PC-3 (cell line): ENCODE measurements around the gene SPDYE3. TPM values are rescaled to one million over a fixed set of nuclear protein-coding genes. Genes with fewer than 3 reads are reported as not detected.
A peak's percentile ranks its signal among the peaks of the same experiment; 100 is the strongest.
"Not testable (repeated sequence)": the region's sequence is repeated elsewhere in the genome, so short reads cannot be mapped to it uniquely, and the experiment has no call there.

ENCODE experiments used
- ATAC-seq: fragments of 200-7000 bp; cut with Tn5 transposase; 2 replicates; pipeline ENCODE4 v1.9.1; 2020; ENCODE audit warnings: mild to moderate bottlenecking, moderate library complexity
- BruUV-seq: library from RNA; stranded (reverse); fragments of 400-500 nt; replicated peaks from 2 replicates; lab custom pipeline; 2021; lab: Mats Ljungman, UMichigan
- CTCF ChIA-PET: fragments of 300-600 bp; sonication (Branson Sonifier 250); formaldehyde crosslinking; loops from one replicate; lab custom pipeline; 2022; ENCODE audit warnings: antibody characterized with exemption; lab: Charles Lee
- POLR2A ChIA-PET: fragments of 300-600 bp; sonication (Branson Sonifier 250); formaldehyde crosslinking; loops from one replicate; lab custom pipeline; 2022; ENCODE audit warnings: antibody characterized with exemption; ENCODE audit not compliant: unreplicated experiment; lab: Charles Lee
- DNase-seq: peaks from one replicate; pipeline ENCODE4 v3.0.0-alpha.2; 2015
- H2AFZ ChIP-seq: fragments of 300-600 bp; sonication (generic); 2 replicates; pipeline ENCODE4 v1.6.0; 2016; ENCODE audit warnings: antibody characterized with exemption, low read length
- H3F3A ChIP-seq: fragments of 300-600 bp; sonication (generic); one replicate; pipeline ENCODE4 v1.6.0; 2017; ENCODE audit warnings: antibody characterized with exemption, low read length, control low read depth, mild to moderate bottlenecking; ENCODE audit not compliant: unreplicated experiment
- H3K27ac ChIP-seq: fragments of 300-600 bp; sonication (generic); 2 replicates; pipeline ENCODE4 v1.5.1; 2016; ENCODE audit warnings: mild to moderate bottlenecking, low read length
- H3K27me3 ChIP-seq: fragments of 300-600 bp; sonication (generic); 2 replicates; pipeline ENCODE4 v1.6.1; 2016; ENCODE audit warnings: low read length, mixed read lengths
- H3K36me3 ChIP-seq: fragments of 300-600 bp; sonication (generic); 2 replicates; pipeline ENCODE4 v1.6.1; 2016; ENCODE audit warnings: low read depth, mixed run types, low read length, mixed read lengths
- H3K4me1 ChIP-seq: fragments of 300-600 bp; sonication (generic); 2 replicates; pipeline ENCODE4 v1.5.1; 2016; ENCODE audit warnings: low read length; ENCODE audit not compliant: insufficient read depth
- H3K4me2 ChIP-seq: fragments of 300-600 bp; sonication (generic); 2 replicates; pipeline ENCODE4 v1.6.0; 2016; ENCODE audit warnings: low read length
- H3K4me3 ChIP-seq: fragments of 300-600 bp; sonication (generic); 2 replicates; pipeline ENCODE4 v1.5.1; 2016; ENCODE audit warnings: mild to moderate bottlenecking, low read length, mixed read lengths
- H3K79me2 ChIP-seq: fragments of 300-600 bp; sonication (generic); 2 replicates; pipeline ENCODE4 v1.6.1; 2017; ENCODE audit warnings: low read length, mixed read lengths
- H3K9ac ChIP-seq: fragments of 300-600 bp; sonication (generic); 2 replicates; pipeline ENCODE4 v1.6.0; 2016; ENCODE audit warnings: mild to moderate bottlenecking, low read length
- H3K9me2 ChIP-seq: fragments of 300-600 bp; sonication (generic); replicated peaks from 2 replicates; pipeline ENCODE4 v1.6.1; 2016; ENCODE audit warnings: mixed run types, low read length, mixed read lengths
- H3K9me3 ChIP-seq: fragments of 300-600 bp; sonication (generic); 2 replicates; pipeline ENCODE4 v1.6.1; 2016; ENCODE audit warnings: low read length, mixed read lengths
- H4K20me1 ChIP-seq: fragments of 300-600 bp; sonication (generic); 2 replicates; pipeline ENCODE4 v1.6.1; 2016; ENCODE audit warnings: low read length, mixed read lengths
- CTCF ChIP-seq: fragments of 300-600 bp; sonication (generic); conservative IDR thresholded peaks from 2 replicates; pipeline ENCODE4 v1.5.1; 2017; ENCODE audit warnings: antibody characterized with exemption, low read depth, mild to moderate bottlenecking, low read length
- EZH2 ChIP-seq: fragments of 300-600 bp; sonication (generic); IDR thresholded peaks from one replicate; pipeline ENCODE4 v1.6.1; 2017; ENCODE audit warnings: antibody characterized with exemption, mild to moderate bottlenecking, low read length; ENCODE audit not compliant: unreplicated experiment
- EZH2phosphoT487 ChIP-seq: fragments of 300-600 bp; sonication (generic); IDR thresholded peaks from 2 replicates; pipeline ENCODE4 v1.6.1; 2018; ENCODE audit warnings: mild to moderate bottlenecking, antibody characterized with exemption, low read length, borderline replicate concordance
- intact Hi-C: fragments of 100-400 bp; cut with micrococcal nuclease; formaldehyde crosslinking; loops from 2 replicates; pipeline ENCODE4 v1.9.0; 2023
- total RNA-seq: library from RNA; depleted of rRNA; stranded (reverse); fragments of >200 nt; gene quantifications from 2 replicates; pipeline ENCODE4 v1.2.3, GENCODE V29; 2014

Gene SPDYE3
- total RNA-seq, 1 experiment from 2014 or later, result not detected

- peaks cover 41% of the 10 kb centered on the region for H3K36me3 ChIP-seq
- CTCF ChIA-PET, result interaction anchor here (0.6 kb wide), 1 partner anchor 84 kb away, joined by 3 read pairs; the partner anchor contains the start of gene ZCWPW1
- H3K4me3 ChIP-seq, H3F3A ChIP-seq, H2AFZ ChIP-seq, H3K9me3 ChIP-seq, H3K27ac ChIP-seq, H3K27me3 ChIP-seq, BruUV-seq, H3K9ac ChIP-seq, H3K4me2 ChIP-seq, POLR2A ChIA-PET, H3K4me1 ChIP-seq, H3K9me2 ChIP-seq: not testable (repeated sequence)
- DNase-seq (peak; percentile 30), ATAC-seq (peak; percentile 82)
- intact Hi-C loops, result loop anchor here (5.0 to 10.0 kb wide), 2 partner anchors 70 to 212 kb away; no protein-coding TSS in a partner anchor
- peaks cover 16% of the 10 kb centered on the region for H3K79me2 ChIP-seq
- peak; percentile 63 for TF ChIP-seq CTCF
- H4K20me1 ChIP-seq, result peaks cover 12% of the 10 kb centered on the region; the same call in 1 of the 2 replicates
Measured at GRCh38 chr7:100344560-100345287, 37.2 kb downstream of the SPDYE3 start.

GRCh38 chr7:100345288-100345672 is 37.8 kb downstream of the SPDYE3 start:
- BruUV-seq, H3F3A ChIP-seq, POLR2A ChIA-PET, H3K9me3 ChIP-seq, H3K4me1 ChIP-seq, H3K4me2 ChIP-seq, CTCF ChIA-PET, H3K9ac ChIP-seq, H3K27me3 ChIP-seq, H3K4me3 ChIP-seq, H3K9me2 ChIP-seq, H2AFZ ChIP-seq, H3K27ac ChIP-seq: not testable (repeated sequence)
- peak; percentile 49 for DNase-seq
- intact Hi-C loops, result loop anchor here (10.0 kb wide), 1 partner anchor 70 kb away; no protein-coding TSS in a partner anchor
- Histone ChIP-seq H4K20me1 (peaks cover 12% of the 10 kb centered on the region; the same call in 1 of the 2 replicates), H3K79me2 (peaks cover 16% of the 10 kb centered on the region), H3K36me3 (peaks cover 43% of the 10 kb centered on the region)
- ATAC-seq, result peak; percentile 47

DNA sequence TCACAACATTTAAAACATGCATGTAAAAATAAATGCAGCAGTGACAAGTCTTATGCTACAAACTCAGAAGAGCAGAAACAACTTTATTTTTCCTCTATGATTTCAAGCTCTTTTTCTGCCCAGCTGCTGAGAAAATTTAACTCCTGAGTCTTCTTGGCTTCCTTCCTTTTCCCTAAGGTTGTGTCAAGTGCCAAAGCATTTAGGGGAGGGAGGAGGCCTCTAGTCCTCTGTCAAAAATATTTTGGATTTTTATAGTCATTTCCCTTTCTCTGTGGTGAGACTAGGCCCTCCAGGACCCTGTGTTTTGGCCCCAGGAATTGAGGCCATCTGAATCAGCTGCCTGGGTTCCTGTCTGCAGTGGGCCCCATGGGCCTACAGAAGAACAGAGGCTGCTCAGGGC is 39.4 kb downstream of the SPDYE3 start:
- Histone ChIP-seq H3F3A (no peaks in the 10 kb centered on the region), H3K27me3 (no peaks in the 10 kb centered on the region), H3K79me2 (peaks cover 13% of the 10 kb centered on the region), H3K9ac (no peak overlapping the region), H3K4me3 (no peak overlapping the region), H4K20me1 (peaks cover 11% of the 10 kb centered on the region; the same call in 1 of the 2 replicates), H3K9me2 (no peaks in the 10 kb centered on the region), H3K36me3 (peaks cover 51% of the 10 kb centered on the region), H3K4me1 (peaks cover 3% of the 10 kb centered on the region; the same call in 1 of the 2 replicates), H2AFZ (no peak overlapping the region), H3K27ac (no peak overlapping the region), H3K4me2 (no peak overlapping the region), H3K9me3 (no peaks in the 10 kb centered on the region)
- intact Hi-C loops, result loop anchor here (10.0 kb wide), 1 partner anchor 72 kb away; no protein-coding TSS in a partner anchor
- CTCF ChIA-PET, result no interaction called here
- DNase-seq (no peak), ATAC-seq (no peak)
- no peak for TF ChIP-seq EZH2phosphoT487
- TF ChIP-seq EZH2, result no peak
- TF ChIP-seq CTCF, result no peak
- no TSS peak for BruUV-seq
- POLR2A ChIA-PET, result no interaction called here
